HG02973 (cell line): ENCODE results near the gene PAQR4.

Experiments
- ATAC-seq: cut with Tn5 transposase; IDR thresholded peaks from one replicate; pipeline ENCODE4 v1.9.1; 2021; ENCODE audit warnings: moderate library complexity; ENCODE audit not compliant: unreplicated experiment

PAQR4 gene

DNA sequence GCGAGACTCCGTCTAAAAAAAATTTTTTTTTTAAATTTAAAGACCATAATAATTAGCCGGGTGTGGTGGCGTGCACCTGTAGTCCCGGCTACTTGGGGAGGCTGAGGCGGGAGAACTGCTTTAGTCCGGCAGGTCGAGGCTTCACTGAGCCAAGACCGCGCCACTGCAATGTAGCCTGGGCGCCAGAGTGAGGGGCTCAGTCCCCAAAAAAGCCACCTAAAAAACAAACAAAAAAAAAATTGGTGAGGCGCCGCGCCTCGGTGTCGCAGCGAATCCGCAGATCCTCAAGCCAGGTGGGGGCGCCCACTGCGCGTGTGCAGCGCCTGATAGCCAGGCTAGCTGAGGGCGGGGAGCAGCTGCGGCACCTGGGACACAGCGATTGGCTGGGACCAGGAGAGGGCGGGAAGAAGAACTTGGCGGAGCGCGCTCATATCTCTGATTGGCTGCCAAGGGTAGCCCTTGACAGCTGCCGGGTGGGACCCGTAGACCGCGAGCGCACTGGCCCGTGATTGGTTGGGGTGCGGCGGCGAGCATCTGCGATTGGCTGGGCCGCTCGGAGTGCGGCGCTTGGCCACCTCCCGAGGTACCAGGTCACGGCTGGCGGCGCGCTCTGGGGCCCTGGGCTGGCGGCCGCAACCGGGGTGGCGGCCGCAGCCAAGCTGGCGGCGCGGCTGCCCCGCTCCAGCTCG, 34.6 kb downstream of the PAQR4 start:
- ATAC-seq, result peak; percentile 84

- peak; percentile 11 for ATAC-seq
These were observed 35.2 kb downstream of the PAQR4 start for GRCh38 chr16:3004319-3004718.

- no peak for ATAC-seq
These were observed 35.7 kb downstream of the PAQR4 start for GRCh38 chr16:3004781-3005284.

GRCh38 chr16:3007059-3007956, 38.2 kb downstream of the PAQR4 start:
- no peak for ATAC-seq

DNA sequence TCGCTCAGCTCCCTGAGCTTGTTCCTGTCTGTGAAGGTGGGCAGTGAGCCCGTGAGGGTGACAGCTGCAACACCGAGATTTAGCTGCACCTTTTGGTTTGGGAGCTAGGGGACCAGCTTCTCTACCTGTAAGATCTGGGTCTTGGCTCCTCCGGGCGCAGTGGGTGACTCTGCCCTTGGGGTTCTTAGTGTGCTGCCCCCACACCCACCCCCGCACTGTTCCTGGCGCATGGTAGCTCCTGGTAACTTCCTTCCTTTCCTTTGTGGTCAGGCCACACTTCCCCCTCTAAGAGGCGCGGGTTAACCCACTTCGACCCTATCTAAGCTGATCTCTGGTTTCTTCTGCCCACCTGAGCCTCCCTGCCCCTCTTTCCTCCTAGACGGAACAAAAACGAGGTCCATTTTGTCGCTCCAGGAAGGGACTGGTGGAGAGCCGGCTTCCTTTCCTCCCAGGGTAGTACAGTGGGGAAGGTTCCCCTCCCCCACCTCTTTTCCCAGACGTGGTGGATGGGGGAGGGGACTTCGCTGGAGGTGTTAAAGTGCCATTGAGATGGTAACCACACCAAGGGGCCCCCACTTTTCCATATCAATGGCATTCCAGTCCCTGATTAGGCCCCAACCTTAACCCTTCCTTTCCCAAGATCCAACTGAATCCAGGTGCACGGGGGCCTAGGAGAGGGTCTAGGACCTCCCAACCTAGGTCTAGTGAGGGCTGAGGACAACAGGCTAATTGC, 39.0 kb downstream of the PAQR4 start:
- no peak for ATAC-seq

GRCh38 chr16:3008690-3009037, 39.5 kb downstream of the PAQR4 start:
- ATAC-seq, result no peak

GRCh38 chr16:3009568-3010390, 40.6 kb downstream of the PAQR4 start:
- no peak for ATAC-seq

DNA sequence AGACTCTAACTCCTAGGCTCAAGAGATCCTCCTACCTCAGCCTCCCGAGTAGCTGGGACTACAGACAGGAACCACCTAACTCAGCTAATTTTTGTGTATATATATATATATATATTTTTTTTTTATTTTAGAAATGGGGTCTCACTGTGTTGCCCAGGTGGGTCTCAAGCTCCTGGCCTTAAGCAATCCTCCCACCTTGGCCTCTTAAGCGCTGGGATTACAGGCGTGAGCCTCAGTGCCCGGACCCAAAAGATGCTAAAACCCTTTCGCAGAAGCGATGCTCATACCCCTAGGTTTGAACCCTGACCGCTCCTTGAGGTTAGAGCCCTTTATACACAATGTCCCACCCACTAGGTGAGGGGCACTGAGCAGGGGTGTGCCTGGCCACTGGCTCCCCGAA, 41.4 kb downstream of the PAQR4 start:
- no peak for ATAC-seq

GRCh38 chr16:3012246-3012645, 43.1 kb downstream of the PAQR4 start:
- ATAC-seq, result no peak

GRCh38 chr16:3012828-3013420, 43.8 kb downstream of the PAQR4 start, which contains the start of gene CLDN9:
CLDN9 (plus strand) TSS chr16:3012923; CDS start chr16:3013363, 440 bp downstream.
- ATAC-seq, result no peak

- ATAC-seq, result no peak
These were observed 44.4 kb downstream of the PAQR4 start for GRCh38 chr16:3013491-3013951.

GRCh38 chr16:3013998-3014690, 45.0 kb downstream of the PAQR4 start:
- no peak for ATAC-seq

- no peak for ATAC-seq
These were observed 45.8 kb downstream of the PAQR4 start for GRCh38 chr16:3014971-3015370.

GRCh38 chr16:3015865-3016521, 46.8 kb downstream of the PAQR4 start:
- no peak for ATAC-seq

- ATAC-seq, result no peak
These were observed 48.2 kb downstream of the PAQR4 start for GRCh38 chr16:3017344-3017743.

- no peak for ATAC-seq
These were observed 48.8 kb downstream of the PAQR4 start, which contains the start of gene CLDN6 for GRCh38 chr16:3017794-3018506. CLDN6 (minus strand) TSS chr16:3018183; CDS start chr16:3016021, 2,162 bp downstream.

GRCh38 chr16:3019594-3020246, 50.6 kb downstream of the PAQR4 start:
- no peak for ATAC-seq

DNA sequence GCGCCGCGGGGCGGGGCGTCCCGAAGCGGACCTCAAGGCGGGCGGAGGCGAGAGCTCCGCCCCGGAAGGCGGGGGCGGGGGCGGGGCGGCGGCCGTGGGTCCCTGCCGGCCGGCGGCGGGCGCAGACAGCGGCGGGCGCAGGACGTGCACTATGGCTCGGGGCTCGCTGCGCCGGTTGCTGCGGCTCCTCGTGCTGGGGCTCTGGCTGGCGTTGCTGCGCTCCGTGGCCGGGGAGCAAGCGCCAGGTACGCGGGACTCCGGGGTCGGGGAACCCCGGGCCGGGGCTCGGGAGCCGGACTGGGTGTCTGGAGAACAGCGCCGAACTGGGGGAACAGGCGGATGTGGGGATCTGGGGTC, 51.1 kb downstream of the PAQR4 start, which contains the start of gene TNFRSF12A:
TSS of gene TNFRSF12A (plus strand) at position 122 of the 357 bp plus-strand sequence. CDS start at position 152, 30 bp downstream.
- no peak for ATAC-seq
